Measurements from ENCODE around the gene TH.

GRCh38 chr11:2209900-2210321 lies 38.3 kb upstream of the TH start:
- TF ChIP-seq CTCF (IDR thresholded peaks at IDR 0.05) (no peak), EP300 (IDR thresholded peaks at IDR 0.05) (no peak)
